HG03060 (cell line): ENCODE results near the gene ADGRB3.
"Not testable (repeated sequence)": the region's sequence is repeated elsewhere in the genome, so short reads cannot be mapped to it uniquely, and the experiment has no call there.

ENCODE experiments used
- ATAC-seq: cut with Tn5 transposase; IDR thresholded peaks from one replicate; pipeline ENCODE4 v1.9.1; 2021; ENCODE audit warnings: low read depth, moderate number of reproducible peaks; ENCODE audit not compliant: unreplicated experiment

The ADGRB3 gene

DNA sequence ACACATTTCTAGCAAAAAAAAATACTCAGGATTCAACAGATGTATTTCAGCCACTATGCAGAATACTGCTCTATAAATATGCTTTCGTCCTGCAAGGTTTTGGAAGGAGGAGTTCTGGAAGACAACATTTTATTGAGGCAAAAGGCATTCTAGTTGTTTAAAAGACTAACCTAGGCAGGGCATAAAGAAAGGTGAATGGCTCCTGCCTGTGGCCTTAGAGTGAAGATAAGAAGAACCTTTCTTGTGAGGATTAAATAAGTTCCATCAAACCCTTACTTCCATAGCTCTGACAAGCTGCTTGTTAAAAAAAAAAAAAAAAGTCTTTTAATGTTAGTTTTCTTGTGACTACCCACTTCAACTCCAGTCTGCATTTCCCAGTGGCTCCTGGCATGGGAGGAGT, 139.8 kb downstream of the ADGRB3 start:
- ATAC-seq, result no peak

- ATAC-seq, result no peak
These were observed 141.3 kb downstream of the ADGRB3 start for GRCh38 chr6:68776354-68776753.

GRCh38 chr6:68777956-68778355, 142.9 kb downstream of the ADGRB3 start:
- ATAC-seq, result no peak

DNA sequence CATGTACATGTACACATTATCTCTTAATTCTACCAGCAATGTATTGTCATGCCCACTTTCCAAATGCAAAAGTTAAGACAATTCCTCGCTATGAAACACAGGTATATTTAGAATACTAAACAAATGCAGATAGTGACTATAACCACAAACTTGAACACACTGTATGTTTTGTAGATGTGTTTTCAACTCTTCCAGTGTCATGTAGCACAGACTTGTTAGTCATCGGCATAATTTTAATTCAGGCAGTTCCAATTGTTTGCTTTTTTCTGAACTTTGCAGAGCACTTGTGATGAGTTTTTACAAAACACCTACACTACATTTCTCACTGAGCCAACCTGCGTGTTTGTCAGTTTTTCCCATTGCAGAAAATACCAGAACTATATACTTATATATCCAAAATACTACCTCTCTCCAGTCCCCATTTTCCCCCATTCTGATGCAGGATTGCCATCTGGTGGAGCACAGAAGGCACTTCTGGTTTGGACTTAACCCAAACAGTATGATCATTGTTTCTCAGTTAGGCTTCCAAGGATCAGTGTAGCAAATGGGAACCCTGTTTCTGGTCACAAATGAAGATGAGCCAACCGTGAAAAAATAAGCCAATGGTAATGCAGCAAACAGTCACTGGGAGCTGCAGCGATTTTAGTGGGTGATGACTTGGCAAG, 143.4 kb downstream of the ADGRB3 start:
- ATAC-seq, result no peak

DNA sequence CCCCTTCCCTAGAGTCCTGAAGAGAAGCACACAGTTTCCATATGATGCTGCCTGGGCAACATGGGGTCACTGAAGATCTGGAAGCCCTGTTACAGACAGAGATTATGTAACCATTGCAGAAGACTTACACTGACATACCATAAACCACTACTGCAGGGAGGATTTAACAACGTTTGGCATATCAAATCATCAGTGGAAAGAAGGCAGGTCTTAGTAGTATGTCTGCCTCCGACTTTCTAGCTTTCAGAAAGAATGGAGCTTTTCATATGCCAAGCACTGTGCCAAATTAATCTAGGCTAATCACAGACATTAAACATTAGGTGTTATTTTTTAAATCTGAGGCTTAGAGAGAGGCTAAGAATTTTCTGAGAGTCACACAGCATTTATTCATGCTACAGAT, 144.3 kb downstream of the ADGRB3 start:
- ATAC-seq, result no peak

DNA sequence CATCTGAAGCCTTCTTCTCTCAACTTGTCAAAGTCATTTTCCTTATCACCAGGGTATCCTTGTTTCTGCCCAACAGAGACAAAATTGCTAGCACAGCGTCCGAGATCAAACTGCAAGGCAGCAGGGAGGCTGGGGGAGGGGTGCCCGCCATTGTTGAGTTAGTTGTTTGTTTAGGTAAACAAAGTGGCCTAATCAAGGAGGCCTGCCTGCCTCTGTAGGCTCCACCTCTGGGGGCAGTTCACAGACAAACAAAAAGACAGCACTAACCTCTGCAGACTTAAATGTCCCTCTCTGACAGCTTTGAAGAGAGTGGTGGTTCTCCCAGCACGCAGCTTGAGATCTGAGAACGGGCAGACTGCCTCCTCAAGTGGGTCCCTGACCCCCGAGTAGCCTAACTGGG, 155.0 kb downstream of the ADGRB3 start:
- ATAC-seq, result not testable (repeated sequence)

DNA sequence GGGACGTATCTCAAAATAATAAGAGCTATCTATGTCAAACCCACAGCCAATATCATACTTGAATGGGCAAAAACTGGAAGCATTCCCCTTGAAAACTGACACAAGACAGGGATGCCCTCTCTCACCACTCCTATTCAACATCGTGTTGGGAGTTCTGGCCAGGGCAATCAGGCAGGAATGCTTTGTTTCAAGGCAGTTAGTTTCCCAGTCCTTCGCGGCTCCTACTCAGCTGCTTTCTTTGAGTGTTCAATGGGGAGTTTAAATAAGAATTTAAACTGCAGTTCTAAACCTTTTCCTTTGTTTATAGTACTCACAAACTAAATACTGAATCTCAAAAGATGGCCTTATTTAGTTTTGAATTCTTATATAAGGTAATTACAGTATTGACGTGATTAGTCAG, 179.9 kb downstream of the ADGRB3 start:
- ATAC-seq, result not testable (repeated sequence)

- no peak for ATAC-seq
These were observed 191.4 kb downstream of the ADGRB3 start for GRCh38 chr6:68826501-68826900.

DNA sequence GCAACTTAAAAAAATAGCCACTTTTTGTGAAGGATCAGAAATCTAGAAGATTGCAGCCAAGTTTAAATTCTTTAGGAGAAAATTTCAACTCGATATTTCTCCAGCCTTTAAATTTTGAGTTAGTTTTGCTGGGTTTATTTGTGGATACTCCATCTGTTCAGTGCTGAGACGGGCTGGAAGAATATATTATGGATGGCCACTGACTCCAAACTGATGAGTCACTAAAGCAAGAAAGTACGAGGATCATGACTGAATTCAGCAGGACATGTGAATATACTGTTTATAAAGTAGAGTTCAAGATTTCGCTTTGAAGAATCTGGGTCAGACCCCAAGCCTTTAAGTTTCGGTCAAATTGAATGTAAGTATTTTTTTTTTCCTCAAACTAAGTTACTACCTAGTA, 199.5 kb downstream of the ADGRB3 start:
- ATAC-seq, result no peak

DNA sequence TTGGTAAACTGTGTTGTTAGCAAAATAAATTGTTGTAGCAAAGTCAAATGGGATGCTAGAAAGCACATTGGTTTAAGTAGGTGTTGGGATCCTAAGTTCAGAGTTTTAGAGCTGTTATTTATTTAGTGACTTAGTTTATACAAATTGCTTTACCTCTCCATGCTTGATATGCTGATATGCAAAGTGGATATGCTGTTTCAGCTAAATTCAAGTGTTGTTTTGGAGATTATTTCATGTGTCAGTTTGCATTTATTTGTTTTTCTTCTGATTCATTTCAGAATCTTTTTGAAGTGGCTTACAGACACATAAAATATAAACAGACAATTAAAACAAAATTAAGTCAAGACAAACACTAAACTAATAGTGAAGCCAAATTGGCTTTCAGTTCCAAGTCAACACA, 203.5 kb downstream of the ADGRB3 start:
- ATAC-seq, result no peak

- ATAC-seq, result no peak
These were observed 217.7 kb downstream of the ADGRB3 start for GRCh38 chr6:68852791-68853190.

DNA sequence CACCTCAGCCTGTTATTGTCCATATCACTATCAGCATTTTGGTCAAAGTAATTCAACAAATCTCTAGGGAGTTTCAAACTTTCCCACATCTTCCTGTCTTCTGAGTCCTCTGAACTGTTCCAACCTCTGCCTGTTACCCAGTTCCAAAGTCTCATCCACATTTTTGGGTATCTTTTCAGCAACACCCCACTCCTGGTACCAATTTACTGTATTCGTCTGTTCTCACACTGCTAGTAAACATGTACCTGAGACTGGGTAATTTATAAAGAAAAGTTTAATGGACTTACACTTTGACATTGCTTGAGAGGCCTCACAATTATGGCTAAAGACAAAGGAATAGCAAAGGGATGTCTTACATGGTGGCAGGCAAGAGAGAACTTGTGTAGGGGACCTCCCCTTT, 224.2 kb downstream of the ADGRB3 start:
- ATAC-seq, result no peak

DNA sequence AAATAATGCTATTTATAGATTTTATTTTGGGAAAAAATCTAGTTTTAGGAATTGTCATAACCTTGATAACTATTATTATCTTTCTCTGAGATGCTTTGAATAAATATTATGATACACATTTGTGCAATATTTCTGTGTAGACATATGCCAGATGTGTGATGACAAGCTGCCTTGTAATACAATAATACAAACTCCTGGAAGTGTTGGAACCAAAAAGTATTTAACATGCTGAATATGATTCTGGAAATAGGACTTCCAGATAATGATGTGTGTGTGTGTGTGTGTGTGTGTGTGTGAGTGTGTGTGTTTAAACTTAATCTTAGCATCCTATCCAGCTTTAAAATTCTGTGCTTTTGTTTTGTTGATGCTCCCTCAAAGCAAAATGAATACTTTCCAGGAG, 233.6 kb downstream of the ADGRB3 start:
- ATAC-seq, result no peak

DNA sequence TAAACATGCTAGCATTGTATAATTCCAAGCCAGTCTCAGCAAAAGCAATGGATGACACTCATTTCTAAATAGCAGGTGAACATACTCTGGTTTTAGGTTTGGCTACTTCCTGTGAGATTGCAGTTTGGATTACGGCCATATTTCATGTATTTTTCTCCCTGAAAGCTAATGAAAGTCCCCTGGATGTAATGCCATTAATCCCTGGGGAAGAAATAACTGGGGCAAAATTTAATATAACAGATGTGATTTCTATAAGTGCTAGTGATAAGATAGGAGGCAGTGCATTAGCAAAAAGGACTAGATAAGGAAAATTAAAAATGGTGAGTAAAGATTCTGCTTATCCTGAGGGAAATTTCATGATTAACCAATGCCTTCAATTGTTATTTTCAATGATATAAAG, 238.2 kb downstream of the ADGRB3 start:
- ATAC-seq, result no peak

DNA sequence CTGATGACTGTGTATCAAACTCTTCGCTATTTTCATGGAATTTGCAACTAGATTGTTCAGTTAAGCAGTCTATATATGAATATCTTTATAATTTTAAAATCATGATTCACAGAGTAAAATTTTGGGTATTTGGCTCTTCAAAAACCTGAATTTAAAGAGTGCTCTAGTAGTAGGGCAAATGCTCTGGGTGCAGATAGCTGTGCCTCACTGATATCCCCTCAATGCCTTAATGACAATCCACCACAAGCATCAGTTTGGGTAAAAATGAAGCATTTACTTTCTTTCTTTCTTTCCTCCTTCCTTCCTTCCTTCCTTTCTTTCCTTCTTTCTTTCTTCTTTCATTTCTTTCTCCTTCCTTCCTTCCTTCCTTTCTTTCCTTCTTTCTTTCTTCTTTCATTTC, 239.7 kb downstream of the ADGRB3 start:
- ATAC-seq, result no peak

DNA sequence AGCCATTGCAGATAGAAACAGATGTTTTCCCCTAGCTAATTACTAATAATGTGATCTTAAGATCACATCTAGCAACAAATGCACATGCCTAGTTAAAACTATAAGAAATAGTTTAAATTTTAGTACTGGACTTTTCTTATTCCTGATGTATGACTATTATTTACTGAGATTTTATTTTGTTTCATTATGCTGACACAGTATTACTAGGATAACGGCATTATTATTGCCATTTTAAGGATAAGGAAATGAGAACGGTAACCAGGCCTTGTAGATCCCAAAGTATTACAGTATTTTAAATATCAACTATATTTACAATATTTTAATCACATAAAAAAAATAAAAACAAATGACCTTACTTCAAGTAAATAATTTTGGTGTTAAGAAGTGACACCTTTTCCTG, 240.3 kb downstream of the ADGRB3 start:
- no peak for ATAC-seq

DNA sequence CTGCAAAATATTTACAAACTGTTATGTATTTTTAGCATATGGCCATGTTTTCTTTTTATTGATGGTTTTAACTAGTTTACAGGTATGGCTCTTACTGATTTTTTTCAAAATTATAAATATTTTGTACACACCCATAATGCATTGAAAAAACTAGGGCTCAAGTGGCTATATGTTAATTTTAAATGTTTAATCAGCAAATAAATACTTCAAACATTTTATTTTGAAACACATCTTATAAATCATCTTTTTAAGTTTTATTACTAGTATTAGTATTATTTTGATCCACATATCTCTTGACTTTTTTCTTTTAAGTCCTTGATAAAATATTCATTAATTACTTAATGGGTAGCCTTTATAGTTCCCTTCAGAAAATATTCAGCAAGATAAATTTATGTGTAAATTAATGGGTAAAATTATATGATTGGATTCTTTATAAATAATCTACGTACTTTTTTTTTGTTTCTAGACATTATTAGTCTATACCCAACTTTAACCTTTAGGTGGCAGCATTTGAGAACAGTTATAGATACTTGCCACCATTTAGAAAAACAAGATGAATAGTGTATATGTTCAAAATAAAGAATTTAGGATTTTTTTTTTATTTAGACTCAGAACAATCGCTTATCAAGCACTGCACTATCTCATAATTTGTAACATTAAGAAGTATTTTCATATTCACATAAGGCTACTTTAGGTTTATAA, 241.9 kb downstream of the ADGRB3 start:
- ATAC-seq, result no peak

GRCh38 chr6:68880050-68880813, 245.2 kb downstream of the ADGRB3 start:
- ATAC-seq, result no peak

- ATAC-seq, result not testable (repeated sequence)
These were observed 248.2 kb downstream of the ADGRB3 start for GRCh38 chr6:68883325-68883724.

DNA sequence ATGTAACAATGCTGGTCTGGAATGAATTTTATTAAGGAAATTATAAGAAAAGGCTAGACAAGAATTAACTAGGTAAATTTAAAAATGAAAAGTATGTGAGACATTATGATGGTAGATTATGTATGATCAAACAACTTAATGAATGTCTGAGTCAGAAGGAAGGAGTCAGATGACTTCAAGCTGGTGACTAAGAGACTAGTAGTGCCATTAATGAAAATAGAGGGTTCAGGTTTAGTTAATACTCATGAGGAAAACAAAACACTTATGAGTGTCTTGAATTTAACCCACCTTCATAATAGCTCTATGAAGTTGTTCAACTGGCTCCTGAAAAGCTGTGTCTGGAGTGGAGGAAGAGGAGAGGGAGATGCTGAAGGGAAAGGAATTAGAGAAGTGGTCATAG, 256.3 kb downstream of the ADGRB3 start:
- ATAC-seq, result no peak

- ATAC-seq, result no peak
These were observed 257.4 kb downstream of the ADGRB3 start for GRCh38 chr6:68892452-68892851.

DNA sequence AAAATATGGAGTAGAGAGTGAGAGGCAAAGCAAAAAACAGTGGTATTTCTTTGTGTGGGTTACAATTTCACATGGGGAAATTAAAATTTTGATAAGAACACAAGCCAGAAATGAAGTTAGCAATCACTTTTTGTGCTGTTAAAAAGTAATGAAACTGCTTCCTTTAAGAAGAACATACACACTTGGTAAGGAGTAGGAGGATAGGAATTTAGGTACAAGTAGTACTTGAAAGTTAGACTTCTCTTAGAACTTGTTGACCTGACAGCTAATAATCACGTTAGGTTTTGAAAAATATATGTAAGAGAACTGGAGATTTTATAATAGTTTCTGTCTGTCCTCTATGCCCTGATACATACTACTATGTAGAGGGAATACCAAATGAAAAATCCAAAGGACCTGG, 260.8 kb downstream of the ADGRB3 start:
- ATAC-seq, result no peak
